GM12878 (cell line): Measurements from ENCODE around the gene SPHK1. TPM values are rescaled to one million over a fixed set of nuclear protein-coding genes. Genes with fewer than 3 reads are reported as not detected.

Source experiments
- ATAC-seq: fragments of 200-7000 bp; cut with Tn5 transposase; 3 replicates; pipeline ENCODE4 v1.9.1; 2020; ENCODE audit warnings: mild to moderate bottlenecking, moderate library complexity
- BruUV-seq: library from RNA; stranded (reverse); fragments of 400-500 nt; replicated peaks from 2 replicates; lab custom pipeline; 2021; lab: Mats Ljungman, UMichigan
- CTCF ChIA-PET: fragments of 300-600 bp; sonication (Branson Sonifier 250); formaldehyde crosslinking; extraction: SDS; loops from one replicate; lab custom pipeline; 2021; ENCODE audit warnings: inconsistent platforms; lab: Yijun Ruan, JAX
- POLR2A ChIA-PET: fragments of 350-600 bp; formaldehyde crosslinking; extraction: SDS; loops from one replicate; lab custom pipeline; 2021; ENCODE audit warnings: inconsistent platforms; lab: Charles Lee
- RAD21 ChIA-PET: fragments of 300-600 bp; sonication (Branson Sonifier 250); formaldehyde crosslinking; loops from one replicate; lab custom pipeline; 2023; ENCODE audit warnings: antibody characterized with exemption; ENCODE audit not compliant: unreplicated experiment; lab: Charles Lee
- SMC1A ChIA-PET: fragments of 300-600 bp; sonication (Branson Sonifier 250); formaldehyde crosslinking; loops from one replicate; lab custom pipeline; 2023; ENCODE audit not compliant: unreplicated experiment, uncharacterized antibody; lab: Charles Lee
- DNase-seq: peaks from one replicate; pipeline ENCODE4 v3.0.0-alpha.2; 2011; ENCODE audit warnings: low read depth, low spot score
- FAIRE-seq: peaks from 3 replicates; lab custom pipeline; 2011; peaks lifted over from hg19 to GRCh38; lab: Jason Lieb, UNC
- H2AFZ ChIP-seq: 2 replicates; pipeline ENCODE4 v1.6.0; 2011; ENCODE audit warnings: low read depth, low read length, control low read depth; ENCODE audit not compliant: control insufficient read depth
- H3K27ac ChIP-seq: 2 replicates; pipeline ENCODE4 v1.5.1; 2011; ENCODE audit warnings: control low read depth; ENCODE audit not compliant: control insufficient read depth, insufficient read depth
- H3K27me3 ChIP-seq, 2 experiments: replicated peaks in 1 of 2; 2 replicates each; pipeline versions ENCODE4 v1.6.0 to v1.6.1; 2011; ENCODE audit warnings: low read length in 1 of 2; ENCODE audit not compliant: control insufficient read depth in 2 of 2, insufficient read depth in 2 of 2
- H3K36me3 ChIP-seq, 2 experiments: 2 replicates each; pipeline ENCODE4 v1.5.1; 2011; ENCODE audit warnings: low read length in 1 of 2; ENCODE audit not compliant: control insufficient read depth in 2 of 2, insufficient read depth in 2 of 2
- H3K4me1 ChIP-seq: 2 replicates; pipeline ENCODE4 v1.6.1; 2011; ENCODE audit warnings: mild to moderate bottlenecking, low read length, moderate library complexity, mixed read lengths; ENCODE audit not compliant: control insufficient read depth, insufficient read depth
- H3K4me2 ChIP-seq: 2 replicates; pipeline ENCODE4 v1.6.0; 2011; ENCODE audit warnings: control low read depth; ENCODE audit not compliant: control insufficient read depth, insufficient read depth
- H3K4me3 ChIP-seq: fragments of 200-600 bp; sonication (generic); 2 replicates; pipeline ENCODE4 v1.5.1; 2016
- H3K79me2 ChIP-seq: 2 replicates; pipeline ENCODE4 v1.6.0; 2011; ENCODE audit warnings: low read length; ENCODE audit not compliant: control insufficient read depth, insufficient read depth
- H3K9ac ChIP-seq: 2 replicates; pipeline ENCODE4 v1.8.0; 2011; ENCODE audit warnings: low read length, control low read depth, mixed read lengths; ENCODE audit not compliant: control insufficient read depth, insufficient read depth
- H3K9me3 ChIP-seq: replicated peaks from 3 replicates; pipeline ENCODE4 v1.5.1; 2011; ENCODE audit warnings: mild to moderate bottlenecking, low read length; ENCODE audit not compliant: control insufficient read depth, insufficient read depth
- H4K20me1 ChIP-seq: 2 replicates; pipeline ENCODE4 v1.6.0; 2011; ENCODE audit not compliant: control insufficient read depth, insufficient read depth
- NR2C2 ChIP-seq: IDR thresholded peaks from 2 replicates; pipeline ENCODE4 v1.6.1; 2011; ENCODE audit warnings: borderline replicate concordance, low read depth; ENCODE audit not compliant: control insufficient read depth, insufficient read length
- PML ChIP-seq: IDR thresholded peaks from 2 replicates; pipeline ENCODE4 v1.6.1; 2012; ENCODE audit warnings: low read length, inconsistent platforms
- REST ChIP-seq: IDR thresholded peaks from 2 replicates; pipeline ENCODE4 v1.6.1; 2012; ENCODE audit warnings: mild to moderate bottlenecking, low read depth, low read length
- WGBS: methylation state at CpG from one replicate; pipeline ENCODE4 v1.1.6; 2016; ENCODE audit warnings: low lambda C conversion rate; ENCODE audit not compliant: insufficient replicate concordance, insufficient coverage; ENCODE audit errors: missing lambda C conversion rate; 5-methylcytosine and 5-hydroxymethylcytosine counted together
- in situ Hi-C: fragments of 300-500 bp; cut with MboI; formaldehyde crosslinking; loops from 9 replicates; pipeline ENCODE4 v1.14.3; 2018; ENCODE audit warnings: mixed read lengths
- intact Hi-C: fragments of 100-400 bp; cut with micrococcal nuclease; formaldehyde crosslinking; loops from one replicate; pipeline ENCODE4 v1.14.2; 2022; ENCODE audit not compliant: unreplicated experiment
- polyA plus RNA-seq, 11 experiments: library from polyadenylated mRNA; depleted of rRNA in 4 of 11; unstranded in 6 of 11; stranded (reverse) in 5 of 11; fragments of >200 nt; fragmentation: Nextera tagmentation in 4 of 11; fragmentation: Illumina TruSeq in 1 of 11; extraction: Ambion mirVana in 4 of 11; extraction: Trizol in 1 of 11; gene quantifications; 1 replicate in 1 of 11; 2 replicates in 10 of 11; pipeline versions ENCODE4 v1.2.1 to v1.2.3, GENCODE V29; 2011 to 2016; ENCODE audit warnings: inconsistent platforms in 2 of 11, missing spikeins in 2 of 11, low read depth in 1 of 11
- total RNA-seq, 4 experiments: library from RNA; depleted of rRNA in 3 of 4; stranded (reverse); fragments of >200 nt in 3 of 4; fragmentation: Illumina TruSeq in 1 of 4; extraction: Trizol in 1 of 4; gene quantifications; 2 replicates each; pipeline versions ENCODE4 v1.2.1 to v1.2.3, GENCODE V29; 2013 to 2021

The SPHK1 gene
- total and polyA plus RNA-seq, 10 of the 15 experiments (the other 5 are each of a cell fraction or from before 2014, with no cell fraction given), result 0.09 to 1.1 (median 0.36) TPM; not detected in 2

- no peak for ATAC-seq
- in situ Hi-C loops, result no loop called here
- Histone ChIP-seq H3K36me3 (no peaks in the 10 kb centered on the region), H2AFZ (peak overlapping the region; percentile 75), H3K4me1 (peaks cover 13% of the 10 kb centered on the region), H3K79me2 (peaks cover 5% of the 10 kb centered on the region), H3K27me3 (no peaks in the 10 kb centered on the region; a peak in 1 of 4 replicates), H3K9me3 (no peaks in the 10 kb centered on the region), H3K4me2 (peak overlapping the region; percentile 50; the same call in 1 of the 2 replicates), H3K27ac (no peak overlapping the region), H4K20me1 (no peaks in the 10 kb centered on the region), H3K9ac (no peak overlapping the region), H3K4me3 (no peak overlapping the region)
- no peak for FAIRE-seq
- SMC1A ChIA-PET, result interaction anchor here (0.6 kb wide), 2 partner anchors 125 to 1437 kb away, joined by 3 read pairs; no protein-coding TSS in a partner anchor
- intact Hi-C loops, result no loop called here
- CTCF ChIA-PET, result interaction anchor here (2.5 kb wide), 1 partner anchor 40 kb away, joined by 8 read pairs; no protein-coding TSS in a partner anchor
- no TSS peak for BruUV-seq
- RAD21 ChIA-PET, result no interaction called here
- no peak for DNase-seq
- no peak for TF ChIP-seq NR2C2
- TF ChIP-seq REST, result no peak
- TF ChIP-seq PML, result no peak
- WGBS, result 76% methylated on average over 6 of the region's 6 CpGs
- POLR2A ChIA-PET, result interaction anchor here (0.5 to 0.7 kb wide), 3 partner anchors 11 to 368 kb away, joined by 3 to 5 read pairs (median 4); no protein-coding TSS in a partner anchor
Observed at GRCh38 chr17:76357597-76358158, 26.7 kb upstream of the SPHK1 start.
